HG02981 (cell line): ENCODE data around the gene ACO1.

Experiments
- ATAC-seq: cut with Tn5 transposase; IDR thresholded peaks from one replicate; pipeline ENCODE4 v1.9.1; 2021; ENCODE audit warnings: mild to moderate bottlenecking, moderate library complexity; ENCODE audit not compliant: unreplicated experiment

Gene ACO1

DNA sequence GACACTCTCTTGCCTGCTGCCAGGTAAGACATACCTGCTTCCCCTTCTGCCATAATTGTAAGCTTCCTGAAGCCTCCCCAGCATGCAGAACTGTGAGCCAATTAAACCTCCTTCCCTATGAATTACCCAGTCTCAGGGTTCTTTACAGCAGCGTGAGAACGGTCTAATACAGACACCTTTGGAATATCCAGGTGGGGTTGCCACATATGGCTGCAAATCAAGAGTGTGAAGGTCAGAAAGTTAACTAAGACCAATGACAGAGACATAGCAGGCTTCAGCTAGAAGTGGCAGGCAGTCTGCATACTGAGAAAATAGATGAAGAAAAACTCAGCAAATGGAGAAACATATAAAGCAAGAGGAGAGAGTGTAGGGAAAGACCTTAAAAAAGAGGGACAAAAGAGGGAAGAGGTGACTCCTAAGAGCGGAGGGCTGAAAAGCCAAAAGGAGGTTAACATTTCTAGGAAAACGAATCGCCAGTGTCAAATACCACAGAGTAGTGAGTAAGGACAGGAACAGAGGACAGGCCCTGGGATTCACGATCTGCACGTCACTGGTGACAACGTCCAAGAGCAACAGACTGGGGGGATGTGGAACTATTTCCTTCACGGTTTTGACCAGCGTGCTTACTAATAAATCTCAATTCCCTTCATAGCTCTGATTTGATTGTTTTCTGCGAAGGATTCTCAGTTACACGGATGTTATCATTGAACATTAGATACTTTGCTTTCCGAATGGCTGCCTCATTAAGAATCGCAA, 1.7 kb upstream of the ACO1 start:
- no peak for ATAC-seq

DNA sequence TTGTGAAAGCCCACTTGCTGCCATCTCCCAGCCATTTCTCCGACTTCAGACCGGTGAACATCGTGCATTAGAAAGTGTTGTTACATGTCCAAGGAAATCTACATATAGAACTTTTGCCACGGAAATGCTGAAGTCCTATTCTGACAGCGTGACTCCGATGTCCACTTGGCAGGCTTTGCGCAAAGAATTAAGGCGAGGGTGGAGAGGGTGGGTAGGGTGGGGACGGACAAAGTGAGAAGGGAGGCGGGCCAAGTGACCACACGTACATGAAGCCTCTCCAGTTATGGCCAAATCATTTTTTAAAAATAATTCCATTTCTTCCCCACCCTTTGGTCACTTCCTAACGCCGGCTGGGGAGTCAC, 460 bp upstream of the ACO1 start:
- ATAC-seq = no peak

DNA sequence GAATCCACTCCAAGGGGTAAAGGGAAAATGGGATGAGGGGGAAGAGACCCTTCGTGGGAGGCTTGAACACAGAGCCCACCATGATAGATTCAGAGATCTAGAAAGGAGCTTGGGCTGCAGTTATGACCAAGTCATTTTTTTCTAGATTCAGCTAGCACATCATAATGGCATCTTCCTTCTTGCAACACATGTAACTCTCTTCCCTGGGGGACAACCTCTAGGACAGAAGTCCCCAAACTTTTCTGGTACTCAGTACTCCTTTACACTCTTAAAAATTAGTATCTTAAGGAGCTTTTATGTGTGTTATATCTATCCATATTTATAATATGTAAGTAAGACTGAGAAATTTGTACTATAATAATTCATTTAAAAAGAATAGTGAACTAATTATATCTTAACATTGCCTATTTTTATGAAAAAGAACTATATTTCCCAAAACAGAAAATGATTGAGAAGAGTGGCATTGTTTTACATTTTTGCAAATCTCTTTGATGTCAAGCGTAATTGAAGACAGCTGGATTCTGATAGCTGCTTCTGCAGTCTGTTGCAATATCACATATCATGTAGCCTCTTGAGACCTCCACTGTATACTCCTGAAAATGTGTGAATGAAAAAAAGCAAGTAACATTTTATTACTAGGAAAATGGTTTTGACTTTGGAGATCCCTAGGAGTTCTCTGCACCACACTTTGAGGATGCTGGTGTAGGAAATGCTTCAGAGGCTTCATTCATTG, 875 bp downstream of the ACO1 start:
- ATAC-seq = peak; percentile 1

DNA sequence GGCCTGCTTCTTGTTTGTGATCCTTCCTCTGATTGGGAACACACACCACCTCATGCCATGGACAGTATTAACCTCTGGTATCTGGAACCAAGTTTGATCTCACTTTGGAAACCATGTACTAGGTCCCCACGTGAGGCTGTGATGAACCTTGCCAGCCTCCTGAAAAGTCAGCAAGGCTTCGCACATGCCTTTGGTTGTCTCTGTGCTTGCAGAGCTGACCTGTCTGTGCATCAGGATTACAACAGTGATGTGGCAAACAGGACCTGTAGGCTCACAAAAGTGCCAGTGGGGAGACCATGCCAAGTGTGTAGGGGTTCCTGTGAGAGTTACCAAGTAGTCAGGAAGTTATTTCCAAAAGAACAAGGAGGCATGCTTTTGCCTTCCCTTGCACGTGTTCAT, 1.4 kb downstream of the ACO1 start:
- no peak for ATAC-seq

DNA sequence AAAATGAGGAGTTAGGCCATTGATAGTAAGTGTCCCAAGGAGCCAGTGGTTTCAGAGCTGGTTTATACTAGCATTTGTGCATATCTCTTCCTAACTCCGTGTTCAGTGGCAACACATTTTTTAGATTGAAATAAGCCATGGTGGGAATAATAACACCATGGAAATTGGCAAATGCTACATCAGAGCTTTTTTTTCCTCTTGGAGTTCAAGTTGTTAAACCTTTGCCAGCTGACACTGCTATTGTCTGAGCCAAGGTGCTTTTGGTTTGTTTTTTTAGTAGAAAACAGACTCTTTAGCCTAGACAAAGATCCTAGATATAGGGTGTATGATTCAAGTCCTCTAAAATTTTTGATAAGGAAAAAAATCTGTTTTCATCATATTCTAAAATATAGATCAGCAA, 2.8 kb downstream of the ACO1 start:
- ATAC-seq = no peak

DNA sequence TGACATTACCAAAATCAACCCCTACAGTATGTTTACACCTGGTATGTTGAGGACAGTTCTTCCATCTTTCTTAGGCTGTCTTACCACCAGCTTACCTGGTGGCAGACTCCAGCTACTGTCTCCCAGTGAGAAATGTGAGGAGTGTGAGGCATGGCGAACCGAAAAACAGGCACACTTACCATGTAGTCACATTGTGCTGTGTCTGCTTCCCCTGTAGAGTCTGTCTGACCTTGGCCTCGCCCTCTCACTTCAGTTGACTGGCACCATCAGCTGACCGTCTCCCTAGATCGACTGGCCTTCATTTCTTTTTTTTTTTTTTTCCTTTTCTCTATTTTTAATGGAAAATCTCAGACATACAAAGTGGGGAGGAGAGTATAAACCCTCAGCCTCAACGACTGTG, 4.9 kb downstream of the ACO1 start:
- no peak for ATAC-seq

DNA sequence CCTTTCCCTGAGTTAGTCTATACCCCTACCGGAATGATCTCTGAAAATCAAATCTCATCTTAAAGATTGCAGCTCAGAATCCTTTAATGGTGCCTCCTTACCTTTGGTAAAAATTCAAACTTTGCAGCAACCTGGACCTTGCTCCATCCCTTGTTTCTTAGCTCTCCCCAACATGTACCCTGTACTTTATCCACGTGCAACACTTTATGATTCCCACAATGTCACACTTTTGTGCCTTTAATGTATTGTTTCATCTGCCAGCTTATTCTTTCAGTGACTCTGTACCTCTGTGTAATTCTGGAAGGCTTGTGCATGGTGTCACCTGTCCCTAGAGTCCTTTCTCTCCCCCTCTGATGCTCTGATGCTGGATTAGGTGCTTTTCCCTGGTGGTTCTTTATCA, 9.5 kb downstream of the ACO1 start:
- ATAC-seq = no peak

DNA sequence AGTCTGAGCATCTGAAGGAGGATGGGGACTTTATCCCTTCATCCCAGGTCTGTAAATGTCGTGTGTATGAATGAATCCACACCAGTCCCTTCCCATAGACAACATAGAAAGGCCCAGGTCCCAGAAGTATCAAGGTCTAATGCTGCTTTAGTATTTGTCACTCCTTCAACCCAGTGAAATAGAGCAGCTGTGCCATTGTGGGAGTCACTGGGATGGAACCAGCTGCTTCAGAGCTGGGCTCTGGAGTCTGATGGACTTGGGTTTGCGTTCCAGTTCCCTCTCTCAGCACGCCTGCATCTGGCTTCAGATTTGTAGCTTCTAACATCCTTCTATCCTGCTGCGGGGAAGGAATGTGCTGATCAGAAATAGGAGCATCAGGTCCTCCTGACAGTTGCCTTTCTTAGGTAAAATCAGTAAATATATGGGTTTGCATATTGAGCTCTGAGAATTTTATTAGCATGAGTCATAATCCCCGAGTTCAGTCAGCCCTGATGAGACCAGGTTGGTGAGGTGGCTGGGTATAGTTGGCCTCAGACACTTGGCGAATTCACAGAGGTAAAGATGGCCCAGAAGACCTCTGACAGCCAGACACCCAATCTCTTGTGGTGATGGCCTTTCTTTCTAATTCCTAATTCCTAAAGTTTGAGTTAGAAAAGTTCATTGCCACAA, 10.1 kb downstream of the ACO1 start:
- no peak for ATAC-seq

DNA sequence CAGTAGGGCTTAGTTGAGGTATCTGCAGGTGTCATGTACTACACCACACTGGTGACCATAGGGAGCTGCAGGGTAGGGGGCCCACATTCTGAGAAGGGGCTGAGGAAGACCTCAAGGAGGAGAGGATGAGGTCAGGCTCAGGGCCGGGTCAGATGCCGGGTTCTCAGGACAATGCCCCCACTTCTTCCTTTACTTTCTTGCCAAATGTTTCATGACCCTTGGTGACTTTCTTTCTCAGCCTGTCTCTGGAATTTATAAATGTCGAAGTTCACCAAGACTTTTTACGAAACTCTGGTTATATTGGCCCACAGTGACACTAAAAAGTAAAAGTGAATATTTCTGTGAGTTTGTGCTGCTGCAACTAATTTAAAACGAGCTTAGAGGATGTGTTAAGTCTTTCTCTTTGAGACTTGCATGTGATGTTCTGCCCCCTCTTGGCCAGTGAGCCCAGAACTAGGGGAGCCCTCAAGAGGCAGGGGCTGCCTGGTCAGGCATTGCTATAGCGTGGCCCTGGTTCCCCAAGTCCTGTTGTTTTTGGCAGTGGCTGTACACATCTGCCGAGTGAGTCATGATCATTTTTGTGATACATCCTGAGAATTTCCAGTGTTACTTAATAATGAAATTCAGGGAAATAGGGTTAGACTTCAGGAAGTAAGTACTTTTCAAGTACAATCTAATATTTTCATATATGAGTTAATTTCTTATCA, 11.2 kb downstream of the ACO1 start:
- ATAC-seq = no peak

DNA sequence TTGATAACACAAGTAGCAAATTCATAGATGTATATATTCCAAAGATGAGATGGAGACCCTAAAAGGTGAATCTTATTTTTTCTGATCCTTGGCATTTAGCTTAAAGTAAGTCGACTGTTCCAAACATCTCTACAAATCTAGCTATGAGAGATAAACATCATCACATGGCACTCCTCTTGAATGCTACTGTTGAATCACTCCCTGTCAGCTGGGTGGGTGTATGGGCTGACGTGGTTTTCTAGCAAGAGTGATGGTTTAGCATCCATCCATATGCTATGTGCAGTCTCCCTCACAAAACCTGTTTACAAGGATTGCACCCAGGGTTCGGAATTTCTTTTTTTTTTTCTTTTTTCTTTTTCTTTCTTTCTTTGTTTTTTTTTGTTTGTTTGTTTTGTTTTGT, 13.8 kb downstream of the ACO1 start:
- no peak for ATAC-seq

DNA sequence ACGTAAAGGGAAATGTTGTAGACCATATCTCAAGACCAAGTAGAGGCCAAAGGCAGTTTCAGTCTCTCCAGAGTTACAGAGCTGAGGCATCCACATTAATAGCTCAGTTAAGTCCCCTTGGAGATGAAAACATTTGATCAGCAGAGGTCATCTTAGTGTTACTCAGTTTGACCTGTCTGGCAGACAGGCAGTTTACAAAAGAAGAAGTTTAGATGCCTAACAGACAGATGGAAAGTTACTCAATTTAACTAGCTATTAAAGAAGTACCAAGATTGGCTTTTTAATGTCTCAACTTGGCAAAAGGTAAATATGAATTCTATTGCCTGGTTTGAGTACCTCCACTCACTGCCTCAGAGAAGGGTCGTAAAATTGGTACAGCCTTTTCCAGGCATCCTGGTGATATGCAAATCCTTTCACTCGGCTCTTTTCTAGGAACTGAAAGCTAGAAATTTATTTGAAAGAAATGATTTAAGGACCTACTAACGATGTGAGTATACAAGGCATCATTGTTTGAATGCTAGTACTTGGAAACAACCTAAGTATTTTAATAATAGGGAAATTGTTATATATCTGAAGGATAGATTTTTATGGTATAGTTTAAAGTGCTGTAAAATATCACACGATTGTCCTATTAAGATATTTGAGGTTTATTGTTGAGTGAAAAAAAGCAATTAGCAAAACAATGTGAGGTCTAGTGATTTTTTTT, 14.8 kb downstream of the ACO1 start:
- ATAC-seq = no peak

DNA sequence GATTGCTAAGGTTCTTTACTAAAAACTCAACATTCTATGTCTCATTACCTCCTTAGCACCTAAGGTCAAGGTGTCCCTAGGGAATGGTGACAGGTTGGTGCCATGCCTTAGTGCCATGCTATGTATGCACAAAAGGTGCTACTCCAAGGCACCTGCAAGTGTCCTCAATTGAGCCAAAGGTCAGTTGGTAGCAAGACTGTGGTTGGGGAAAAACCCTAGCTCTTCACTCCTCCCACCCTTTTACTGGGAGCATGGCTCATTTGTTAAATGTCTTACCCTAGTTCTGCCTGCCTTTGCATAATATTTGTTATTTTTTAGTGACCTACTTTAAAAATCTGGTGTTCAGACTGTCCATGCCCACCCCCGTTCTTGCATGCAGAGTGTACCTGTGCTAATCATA, 17.0 kb downstream of the ACO1 start:
- no peak for ATAC-seq

DNA sequence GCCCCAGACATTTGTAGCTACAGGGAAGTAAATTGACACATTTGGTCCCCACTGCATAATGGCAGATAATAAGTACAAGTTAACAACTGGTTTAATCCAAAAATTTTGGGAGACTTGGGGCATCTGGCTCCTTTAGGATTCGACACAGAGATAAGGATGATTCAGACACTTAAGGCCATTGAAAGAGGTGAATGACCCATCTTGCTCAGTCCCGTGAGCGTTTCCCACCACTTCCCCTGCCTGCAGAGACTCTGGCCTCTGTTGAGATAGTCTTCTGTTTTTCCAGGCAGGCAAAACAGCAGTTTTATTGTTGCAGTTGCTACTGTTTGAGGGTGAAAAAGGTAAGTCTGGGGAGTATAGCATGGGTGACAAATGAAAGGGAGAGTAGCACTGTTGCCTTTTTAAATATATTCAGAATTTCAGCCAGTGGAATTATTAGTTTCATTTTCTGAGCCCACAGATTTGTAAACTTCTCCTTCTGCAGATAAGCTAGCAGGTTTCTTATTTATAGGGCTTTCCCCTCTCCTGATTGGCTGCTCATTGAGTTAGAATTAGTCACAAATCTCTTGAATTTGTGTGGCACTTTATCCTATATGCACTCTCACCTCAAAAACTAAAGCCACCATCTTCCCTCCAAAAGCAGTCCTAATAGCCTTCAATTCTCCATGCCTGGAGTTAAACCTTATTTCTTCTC, 19.3 kb downstream of the ACO1 start:
- no peak for ATAC-seq

DNA sequence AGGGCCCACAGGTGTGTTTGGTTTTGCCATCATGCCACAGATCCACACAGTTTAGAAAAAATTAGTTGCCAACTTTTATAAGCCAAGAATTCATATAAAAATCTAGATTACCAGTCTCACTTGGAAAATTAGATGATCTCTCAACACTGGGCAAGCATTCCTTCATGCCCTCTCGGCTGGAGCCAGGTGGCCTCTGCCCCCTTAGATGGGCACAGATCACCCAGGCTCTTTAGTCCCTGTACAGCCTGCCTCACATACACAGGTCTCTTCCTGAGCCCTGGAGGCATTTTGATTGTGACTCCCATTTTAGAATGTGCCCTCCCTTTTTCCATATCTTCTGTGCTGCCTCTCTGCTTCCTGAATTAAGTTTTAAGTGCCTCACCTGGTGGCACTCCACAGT, 20.0 kb downstream of the ACO1 start:
- no peak for ATAC-seq

DNA sequence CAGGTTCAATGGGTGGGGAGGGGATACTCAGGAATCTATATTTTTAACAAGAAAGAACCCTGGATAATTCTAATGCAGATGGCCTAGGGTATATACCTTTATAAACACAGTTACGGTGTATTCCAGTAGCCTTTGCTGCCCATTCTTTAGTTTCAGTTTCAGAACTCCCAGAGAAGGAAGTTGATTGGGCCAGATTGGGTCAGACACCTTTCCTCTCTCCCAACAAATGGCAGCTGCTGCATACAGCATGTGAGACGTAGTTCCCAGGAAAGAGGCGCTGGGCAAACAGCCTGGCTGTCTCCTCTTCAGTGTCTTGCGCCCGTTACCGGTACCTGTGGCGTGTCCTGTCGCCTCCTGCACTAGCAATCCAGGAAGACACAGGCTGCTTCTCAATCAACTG, 20.4 kb downstream of the ACO1 start:
- ATAC-seq = no peak

DNA sequence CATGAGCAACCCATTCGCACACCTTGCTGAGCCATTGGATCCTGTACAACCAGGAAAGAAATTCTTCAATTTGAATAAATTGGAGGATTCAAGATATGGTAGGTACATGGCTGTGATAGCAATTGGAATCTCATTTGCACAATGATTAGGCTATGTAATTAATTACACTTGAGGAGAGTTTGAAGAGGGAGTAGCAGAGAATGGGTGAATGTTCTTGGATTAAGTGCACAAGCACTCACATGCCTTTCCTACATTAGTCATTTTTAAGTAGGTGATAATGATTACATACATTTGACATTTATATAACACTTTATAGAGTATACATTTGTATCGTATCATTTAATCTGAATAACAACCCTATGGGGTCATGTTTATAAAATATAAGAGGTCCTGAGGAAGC, 21.1 kb downstream of the ACO1 start:
- ATAC-seq = no peak

DNA sequence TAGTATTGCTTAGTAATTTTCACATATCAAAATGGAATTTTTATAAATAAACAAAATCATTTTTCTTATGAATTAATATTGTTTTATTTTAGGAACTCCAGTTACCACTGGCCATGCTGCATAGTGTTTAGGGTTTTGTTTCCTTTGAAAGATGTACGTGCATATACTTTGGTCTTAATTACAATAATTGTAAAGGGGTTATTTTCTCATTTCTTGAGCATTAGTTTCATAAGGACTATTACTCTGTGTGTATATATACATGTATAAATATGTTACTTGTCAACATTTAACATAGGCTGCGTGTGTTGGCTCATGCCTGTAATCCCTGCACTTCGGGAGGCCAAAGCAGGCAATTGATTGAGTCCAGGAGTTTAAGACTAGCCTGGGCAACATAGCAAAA, 21.6 kb downstream of the ACO1 start:
- ATAC-seq = no peak

DNA sequence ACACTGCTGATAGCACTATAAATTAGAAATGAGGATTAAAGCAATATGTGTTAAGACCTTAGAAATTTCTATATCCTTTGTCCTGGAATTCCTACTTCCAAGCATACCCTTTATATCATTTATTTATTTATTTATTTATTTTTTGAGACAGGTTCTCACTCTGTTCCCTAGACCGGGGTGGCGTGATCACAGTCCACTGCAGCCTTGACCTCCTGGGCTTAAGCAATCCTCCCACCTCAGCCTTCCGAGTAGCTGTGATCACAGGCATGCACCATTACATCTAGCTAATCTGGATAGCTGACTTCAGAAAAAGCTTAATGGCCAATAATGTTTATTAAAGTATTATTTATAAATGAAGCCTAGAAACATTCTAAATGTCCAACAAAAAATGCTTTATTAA, 27.3 kb downstream of the ACO1 start:
- no peak for ATAC-seq

DNA sequence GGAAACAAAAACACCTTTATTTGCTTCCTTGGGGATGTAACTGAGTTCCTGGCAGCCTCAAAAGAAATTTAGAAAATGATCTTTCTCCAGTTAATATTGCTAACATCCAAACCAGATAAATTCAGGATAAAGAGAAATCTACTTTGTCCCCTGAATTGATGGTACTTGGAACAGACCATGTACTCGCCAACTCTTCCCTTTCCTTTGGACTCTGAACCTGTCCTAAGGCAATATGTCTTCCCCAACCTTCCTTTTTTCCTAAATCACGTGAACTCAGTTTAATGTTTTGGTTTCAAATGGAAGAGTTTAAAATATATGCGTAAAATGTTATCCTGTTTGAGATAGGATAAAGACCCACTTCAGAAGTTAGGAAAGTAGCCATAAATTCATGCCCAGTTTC, 28.0 kb downstream of the ACO1 start:
- ATAC-seq = no peak

DNA sequence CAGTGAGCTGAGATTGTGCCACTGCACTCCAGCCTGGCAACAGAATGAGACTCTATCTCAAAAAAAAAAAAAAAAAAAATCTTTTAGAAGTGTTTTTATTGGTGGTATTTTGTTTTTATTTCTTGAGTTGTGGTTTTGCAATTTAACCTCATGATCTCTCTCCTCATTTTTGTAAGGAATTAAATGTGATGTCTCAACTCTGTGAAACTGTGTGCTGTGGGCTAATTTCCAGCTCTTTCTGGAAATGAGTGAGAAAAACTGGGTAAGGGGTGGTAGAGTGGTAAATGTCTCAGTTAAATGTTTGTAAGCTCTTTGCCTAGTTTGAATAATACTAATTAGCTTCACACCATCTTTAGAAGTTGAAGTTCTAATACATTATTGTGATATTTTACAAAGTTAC, 29.0 kb downstream of the ACO1 start:
- ATAC-seq = no peak
